Measurements from ENCODE around the gene ABHD17B.

GRCh38 chr9:71896761-71897160, 14.2 kb downstream of the ABHD17B start:
- TF ChIP-seq POLR2A (IDR thresholded peaks at IDR 0.05) (no peak), CTCF (IDR thresholded peaks at IDR 0.05) (no peak)

Measured in body of pancreas (tissue), 4 donors.